Measurements from ENCODE around the gene ERC2. TPM values are rescaled to one million over a fixed set of nuclear protein-coding genes. Genes with fewer than 3 reads are reported as not detected.

The ERC2 gene
- total RNA-seq, 3 donors from 2014 or later (not counting 1 experiment from before 2014, with no cell fraction given): not detected

DNA sequence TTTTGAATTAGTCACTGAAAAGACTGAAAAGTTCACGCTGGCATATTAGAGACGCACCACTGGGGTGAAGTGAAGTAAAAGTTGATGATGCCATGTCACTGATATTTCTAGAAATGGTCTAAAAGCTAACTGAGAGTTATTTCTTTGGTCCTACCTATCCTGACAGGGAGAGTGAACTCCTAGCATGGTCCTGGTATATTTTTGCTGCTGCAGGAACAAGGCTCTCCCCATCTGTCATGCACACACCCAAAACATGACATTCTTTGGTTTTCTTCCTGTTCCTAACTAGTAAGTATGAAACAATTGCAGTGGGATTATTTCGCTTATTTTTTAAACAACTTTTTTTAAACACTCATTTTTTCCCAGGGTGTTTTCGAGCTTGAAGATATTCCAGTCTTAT lies 466.7 kb downstream of the ERC2 start:
- no peak for DNase-seq
- Histone ChIP-seq H3K4me3 (ENCODE audit: low read length) (no peak overlapping the region), H3K27ac (ENCODE audit: low read length) (no peak overlapping the region), H3K9me3 (ENCODE audit: control insufficient read depth, insufficient read depth, low read length) (no peaks in the 10 kb centered on the region), H3K36me3 (ENCODE audit: control insufficient read depth, insufficient read depth, low read length) (no peaks in the 10 kb centered on the region), H3K27me3 (ENCODE audit: control insufficient read depth, insufficient read depth, low read length) (no peaks in the 10 kb centered on the region), H3K4me1 (ENCODE audit: control insufficient read depth, insufficient read depth, low read length) (no peaks in the 10 kb centered on the region)
- Mint-ChIP-seq H3K9me3 (peaks cover 2% of the 10 kb centered on the region in 2 donors), H3K36me3 (no peaks in the 10 kb centered on the region), H3K4me1 (no peaks in the 10 kb centered on the region), H3K27ac (no peak overlapping the region), H3K27me3 (ENCODE audit: low read depth in 2 of 2) (peaks cover 0 to 3% of the 10 kb centered on the region in 2 donors), H3K4me3 (no peak overlapping the region)
- intact Hi-C loops (cut with micrococcal nuclease): no loop called here
- WGBS (ENCODE audit: insufficient coverage): 89% methylated on average over 2 of the region's 4 CpGs
- ATAC-seq: no peak
- TF ChIP-seq, protein P1, sequence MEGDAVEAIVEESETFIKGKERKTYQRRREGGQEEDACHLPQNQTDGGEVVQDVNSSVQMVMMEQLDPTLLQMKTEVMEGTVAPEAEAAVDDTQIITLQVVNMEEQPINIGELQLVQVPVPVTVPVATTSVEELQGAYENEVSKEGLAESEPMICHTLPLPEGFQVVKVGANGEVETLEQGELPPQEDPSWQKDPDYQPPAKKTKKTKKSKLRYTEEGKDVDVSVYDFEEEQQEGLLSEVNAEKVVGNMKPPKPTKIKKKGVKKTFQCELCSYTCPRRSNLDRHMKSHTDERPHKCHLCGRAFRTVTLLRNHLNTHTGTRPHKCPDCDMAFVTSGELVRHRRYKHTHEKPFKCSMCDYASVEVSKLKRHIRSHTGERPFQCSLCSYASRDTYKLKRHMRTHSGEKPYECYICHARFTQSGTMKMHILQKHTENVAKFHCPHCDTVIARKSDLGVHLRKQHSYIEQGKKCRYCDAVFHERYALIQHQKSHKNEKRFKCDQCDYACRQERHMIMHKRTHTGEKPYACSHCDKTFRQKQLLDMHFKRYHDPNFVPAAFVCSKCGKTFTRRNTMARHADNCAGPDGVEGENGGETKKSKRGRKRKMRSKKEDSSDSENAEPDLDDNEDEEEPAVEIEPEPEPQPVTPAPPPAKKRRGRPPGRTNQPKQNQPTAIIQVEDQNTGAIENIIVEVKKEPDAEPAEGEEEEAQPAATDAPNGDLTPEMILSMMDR (IDR thresholded peaks at IDR 0.05): no peak

DNA sequence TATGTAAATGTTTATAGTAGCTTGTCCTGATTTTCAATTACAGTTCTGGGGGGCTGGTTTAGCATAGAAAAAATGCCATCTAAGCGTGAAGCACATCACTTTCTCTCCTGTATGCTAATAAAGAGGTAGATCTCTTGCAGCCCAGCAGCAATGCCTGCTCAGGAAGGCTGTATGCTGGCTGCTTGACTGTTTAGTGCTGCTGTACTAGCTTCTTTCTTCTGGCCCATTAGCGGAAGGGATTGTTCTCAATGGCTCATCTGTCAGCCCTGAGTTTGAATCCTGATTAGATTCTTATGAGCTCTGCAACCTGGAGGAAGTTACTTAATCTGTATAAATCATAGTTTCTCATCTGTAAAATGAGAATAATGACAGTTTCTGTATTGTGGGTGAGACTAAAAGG lies 478.9 kb downstream of the ERC2 start:
- Histone ChIP-seq H3K4me1 (ENCODE audit: control insufficient read depth, insufficient read depth, low read length) (no peaks in the 10 kb centered on the region), H3K36me3 (ENCODE audit: control insufficient read depth, insufficient read depth, low read length) (no peaks in the 10 kb centered on the region), H3K9me3 (ENCODE audit: control insufficient read depth, insufficient read depth, low read length) (no peaks in the 10 kb centered on the region), H3K27me3 (ENCODE audit: control insufficient read depth, insufficient read depth, low read length) (no peaks in the 10 kb centered on the region), H3K4me3 (ENCODE audit: low read length) (no peak overlapping the region), H3K27ac (ENCODE audit: low read length) (no peak overlapping the region)
- no peaks in the 10 kb centered on the region for H3K27me3 Mint-ChIP-seq (ENCODE audit: low read depth in 2 of 2)
- intact Hi-C loops (cut with micrococcal nuclease): no loop called here
- 53% methylated on average over 2 of the region's 2 CpGs for WGBS (ENCODE audit: insufficient coverage)
- H3K36me3 Mint-ChIP-seq: no peaks in the 10 kb centered on the region
- no peaks in the 10 kb centered on the region for H3K4me1 Mint-ChIP-seq
- DNase-seq (no peak), ATAC-seq (no peak)
- no peak overlapping the region for H3K4me3 Mint-ChIP-seq
- peaks cover 0 to 2% of the 10 kb centered on the region in 2 donors for H3K9me3 Mint-ChIP-seq
- H3K27ac Mint-ChIP-seq: no peak overlapping the region
- TF ChIP-seq, protein P1 (IDR thresholded peaks at IDR 0.05): no peak

DNA sequence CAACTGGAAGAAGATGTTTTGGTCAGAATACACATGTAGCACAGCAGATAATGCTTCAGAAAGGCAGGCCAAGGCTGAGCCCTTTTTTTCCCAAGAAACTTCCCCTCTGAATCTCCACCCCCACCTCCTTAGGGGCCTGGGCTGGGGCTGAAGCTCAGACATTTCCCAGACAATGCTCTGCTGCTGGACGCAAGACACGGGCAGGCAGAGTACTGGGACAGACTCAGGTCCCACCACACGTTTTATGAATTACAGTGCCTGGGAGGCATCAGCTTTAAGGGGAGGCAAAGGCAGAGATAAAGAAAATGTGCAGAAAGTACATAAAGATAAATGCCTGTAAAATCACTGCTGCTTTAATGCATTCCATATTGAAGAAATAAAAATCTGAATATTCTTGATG lies 479.4 kb downstream of the ERC2 start:
- no peak overlapping the region for H3K27ac Mint-ChIP-seq
- 73% methylated on average over 3 of the region's 3 CpGs for WGBS (ENCODE audit: insufficient coverage)
- Histone ChIP-seq H3K27ac (ENCODE audit: low read length) (no peak overlapping the region), H3K36me3 (ENCODE audit: control insufficient read depth, insufficient read depth, low read length) (no peaks in the 10 kb centered on the region), H3K9me3 (ENCODE audit: control insufficient read depth, insufficient read depth, low read length) (no peaks in the 10 kb centered on the region), H3K4me3 (ENCODE audit: low read length) (no peak overlapping the region), H3K27me3 (ENCODE audit: control insufficient read depth, insufficient read depth, low read length) (no peaks in the 10 kb centered on the region), H3K4me1 (ENCODE audit: control insufficient read depth, insufficient read depth, low read length) (no peaks in the 10 kb centered on the region)
- ATAC-seq (no peak), DNase-seq (no peak)
- no peaks in the 10 kb centered on the region for H3K9me3 Mint-ChIP-seq
- TF ChIP-seq, protein P1 (IDR thresholded peaks at IDR 0.05): no peak
- H3K36me3 Mint-ChIP-seq: no peaks in the 10 kb centered on the region
- no peak overlapping the region for H3K4me3 Mint-ChIP-seq
- no peaks in the 10 kb centered on the region for H3K4me1 Mint-ChIP-seq
- no peaks in the 10 kb centered on the region for H3K27me3 Mint-ChIP-seq (ENCODE audit: low read depth in 2 of 2)
- intact Hi-C loops (cut with micrococcal nuclease): no loop called here

DNA sequence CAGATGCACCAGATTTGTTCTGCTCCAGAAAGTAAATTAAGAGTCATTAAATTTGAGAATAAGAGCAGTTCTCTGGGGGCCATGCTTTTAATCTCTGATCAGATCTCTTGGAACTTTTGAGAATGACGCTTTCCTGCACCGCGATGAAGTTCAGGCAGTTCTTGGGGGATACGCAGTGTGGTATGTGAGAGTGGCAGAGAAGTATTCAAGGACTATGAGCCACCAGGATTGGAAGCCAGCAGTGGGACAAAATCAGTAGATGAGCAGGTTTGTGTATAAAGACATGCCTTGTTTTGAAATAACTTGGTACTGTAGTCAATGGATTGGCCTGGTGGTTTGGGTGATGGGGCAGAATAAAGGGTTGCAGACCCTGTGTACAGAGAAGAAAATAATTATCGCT lies 483.6 kb downstream of the ERC2 start:
- 95% methylated on average over 4 of the region's 5 CpGs for WGBS (ENCODE audit: insufficient coverage)
- TF ChIP-seq, protein P1 (IDR thresholded peaks at IDR 0.05): no peak
- H3K9me3 ChIP-seq (ENCODE audit: control insufficient read depth, insufficient read depth, low read length): no peaks in the 10 kb centered on the region
- no peaks in the 10 kb centered on the region for H3K36me3 ChIP-seq (ENCODE audit: control insufficient read depth, insufficient read depth, low read length)
- no peaks in the 10 kb centered on the region for H3K4me1 ChIP-seq (ENCODE audit: control insufficient read depth, insufficient read depth, low read length)
- H3K27ac ChIP-seq (ENCODE audit: low read length): no peak overlapping the region
- Mint-ChIP-seq H3K27me3 (ENCODE audit: low read depth in 2 of 2) (no peaks in the 10 kb centered on the region), H3K27ac (no peak overlapping the region), H3K9me3 (no peaks in the 10 kb centered on the region), H3K4me3 (no peak overlapping the region), H3K4me1 (no peaks in the 10 kb centered on the region), H3K36me3 (no peaks in the 10 kb centered on the region)
- ATAC-seq (no peak), DNase-seq (no peak)
- H3K4me3 ChIP-seq (ENCODE audit: low read length): no peak overlapping the region
- intact Hi-C loops (cut with micrococcal nuclease): no loop called here
- H3K27me3 ChIP-seq (ENCODE audit: control insufficient read depth, insufficient read depth, low read length): no peaks in the 10 kb centered on the region

All from natural killer cell (primary cell).